Kidney (tissue), 14 donors: ENCODE results near the gene PDE6G. TPM values are rescaled to one million over a fixed set of nuclear protein-coding genes. Genes with fewer than 3 reads are reported as not detected.
A peak's percentile ranks its signal among the peaks of the same experiment; 100 is the strongest.

Experiments used
- DNase-seq, 5 donors: peaks; one replicate each; pipeline ENCODE4 v3.0.0-alpha.2; 2013 to 2020
- FAIRE-seq: peaks from 2 replicates; lab custom pipeline; 2012; peaks lifted over from hg19 to GRCh38; lab: Jason Lieb, UNC
- H3K27ac ChIP-seq, 2 donors: one replicate each; pipeline ENCODE4 v1.7.0; 2013; ENCODE audit warnings: low read depth in 2 of 2, low read length in 2 of 2, inconsistent platforms in 1 of 2
- H3K27me3 ChIP-seq: one replicate; pipeline ENCODE4 v1.7.1; 2013; ENCODE audit warnings: low read length, inconsistent platforms; ENCODE audit not compliant: control insufficient read depth, insufficient read depth
- H3K36me3 ChIP-seq, 3 donors: one replicate each; pipeline versions ENCODE4 v1.7.0 to v1.7.1; 2013; ENCODE audit warnings: low read length in 3 of 3, control low read depth in 1 of 3, inconsistent platforms in 1 of 3; ENCODE audit not compliant: insufficient read depth in 3 of 3, control insufficient read depth in 2 of 3
- H3K4me1 ChIP-seq, 3 donors: one replicate each; pipeline versions ENCODE4 v1.7.0 to v1.7.1; 2013; ENCODE audit warnings: low read length in 3 of 3, inconsistent platforms in 1 of 3, low read depth in 1 of 3; ENCODE audit not compliant: control insufficient read depth in 2 of 3, insufficient read depth in 2 of 3
- H3K4me3 ChIP-seq, 3 donors: one replicate each; pipeline versions ENCODE4 v1.7.0 to v1.8.1; 2013; ENCODE audit warnings: low read length in 3 of 3, control low read depth in 1 of 3, inconsistent platforms in 1 of 3
- H3K9ac ChIP-seq, 3 donors: one replicate each; pipeline versions ENCODE4 v1.7.0 to v1.7.1; 2013; ENCODE audit warnings: low read length in 3 of 3, control low read depth in 1 of 3, inconsistent platforms in 1 of 3
- H3K9me3 ChIP-seq, 3 donors: one replicate each; pipeline versions ENCODE4 v1.7.0 to v1.7.1; 2013; ENCODE audit warnings: low read length in 3 of 3, control low read depth in 1 of 3, inconsistent platforms in 1 of 3; ENCODE audit not compliant: control insufficient read depth in 2 of 3, insufficient read depth in 1 of 3
- intact Hi-C: fragments of 100-400 bp; cut with DNase I; formaldehyde crosslinking; loops from one replicate; pipeline ENCODE4 v1.11.1; 2022
- polyA plus RNA-seq: library from polyadenylated mRNA; stranded (reverse); fragments of 350-450 nt; fragmentation: Illumina TruSeq; extraction: RNeasy Lipid Tissue Mini Kit (QIAGEN cat#74804); gene quantifications from one replicate; pipeline ENCODE4 v1.2.3, GENCODE V29; 2014; ENCODE audit warnings: low read depth, low replicate concordance; ENCODE audit not compliant: insufficient read depth
- total RNA-seq: library from RNA; stranded (reverse); fragmentation: NEBNext Ultra II Directional; extraction: Animal tissue kit (Norgen Biotek cat#: 25700); gene quantifications from one replicate; pipeline ENCODE4 v1.2.1, GENCODE V29; 2021
- TF ChIP-seq, protein P1 (sequence below): IDR thresholded peaks from 3 replicates; pipeline ENCODE4 v1.5.1; 2012; ENCODE audit warnings: mild to moderate bottlenecking, moderate library complexity, borderline replicate concordance; ENCODE audit not compliant: insufficient read depth; ENCODE audit errors: extremely low read depth
- donor health status: control.
- donor health status: control.
- donor health status: control.
- donor health status: control.
- donor health status: control.
- donor health status: DM: yes; HTN: yes; CAD: no.
- donor health status: Normal renal cell carcinoma (clear cell type).

The PDE6G gene
- total and polyA plus RNA-seq, 2 donors from 2014 or later, result 3.2 to 5.4 TPM

DNA sequence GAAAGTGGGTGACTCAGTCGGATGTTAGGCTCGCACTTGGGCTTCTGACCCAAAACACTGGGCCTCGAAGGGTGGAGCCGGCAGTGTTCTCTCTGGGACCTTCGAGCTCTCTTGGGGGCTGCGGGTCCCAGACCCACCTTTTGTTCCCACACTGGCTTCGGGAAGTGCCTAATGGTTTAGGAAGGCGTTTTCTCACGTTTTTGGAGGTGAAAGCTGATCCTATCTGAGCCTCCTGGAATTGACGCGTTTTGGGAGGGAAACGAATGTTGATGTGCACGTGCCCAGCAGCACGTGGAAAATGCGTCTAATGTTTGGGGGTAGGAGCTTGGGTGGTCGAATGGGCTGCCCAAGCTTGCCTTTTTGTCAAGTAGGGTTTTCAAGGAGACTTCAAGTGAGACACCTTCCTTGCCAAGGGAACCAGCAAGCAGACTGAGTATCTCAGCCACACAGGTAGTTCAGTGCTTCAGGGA is 28.1 kb upstream of the PDE6G start:
- H3K4me1 ChIP-seq, result peaks cover 0 to 23% (median 11%) of the 10 kb centered on the region in 3 donors
- no peaks in the 10 kb centered on the region for H3K9me3 ChIP-seq
- intact Hi-C loops, result no loop called here
- H3K9ac ChIP-seq, result peak overlapping the region; percentile 41 to 85 (median 47)
- peak overlapping the region in 1 of 2 donors; percentile 17 for H3K27ac ChIP-seq
- TF ChIP-seq, protein P1, sequence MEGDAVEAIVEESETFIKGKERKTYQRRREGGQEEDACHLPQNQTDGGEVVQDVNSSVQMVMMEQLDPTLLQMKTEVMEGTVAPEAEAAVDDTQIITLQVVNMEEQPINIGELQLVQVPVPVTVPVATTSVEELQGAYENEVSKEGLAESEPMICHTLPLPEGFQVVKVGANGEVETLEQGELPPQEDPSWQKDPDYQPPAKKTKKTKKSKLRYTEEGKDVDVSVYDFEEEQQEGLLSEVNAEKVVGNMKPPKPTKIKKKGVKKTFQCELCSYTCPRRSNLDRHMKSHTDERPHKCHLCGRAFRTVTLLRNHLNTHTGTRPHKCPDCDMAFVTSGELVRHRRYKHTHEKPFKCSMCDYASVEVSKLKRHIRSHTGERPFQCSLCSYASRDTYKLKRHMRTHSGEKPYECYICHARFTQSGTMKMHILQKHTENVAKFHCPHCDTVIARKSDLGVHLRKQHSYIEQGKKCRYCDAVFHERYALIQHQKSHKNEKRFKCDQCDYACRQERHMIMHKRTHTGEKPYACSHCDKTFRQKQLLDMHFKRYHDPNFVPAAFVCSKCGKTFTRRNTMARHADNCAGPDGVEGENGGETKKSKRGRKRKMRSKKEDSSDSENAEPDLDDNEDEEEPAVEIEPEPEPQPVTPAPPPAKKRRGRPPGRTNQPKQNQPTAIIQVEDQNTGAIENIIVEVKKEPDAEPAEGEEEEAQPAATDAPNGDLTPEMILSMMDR, result no peak
- no peak for FAIRE-seq
- H3K27me3 ChIP-seq, result no peaks in the 10 kb centered on the region
- peak overlapping the region; percentile 74 to 95 (median 88) for H3K4me3 ChIP-seq
- no peak for DNase-seq
- peaks cover 0 to 27% (median 16%) of the 10 kb centered on the region in 3 donors for H3K36me3 ChIP-seq

DNA sequence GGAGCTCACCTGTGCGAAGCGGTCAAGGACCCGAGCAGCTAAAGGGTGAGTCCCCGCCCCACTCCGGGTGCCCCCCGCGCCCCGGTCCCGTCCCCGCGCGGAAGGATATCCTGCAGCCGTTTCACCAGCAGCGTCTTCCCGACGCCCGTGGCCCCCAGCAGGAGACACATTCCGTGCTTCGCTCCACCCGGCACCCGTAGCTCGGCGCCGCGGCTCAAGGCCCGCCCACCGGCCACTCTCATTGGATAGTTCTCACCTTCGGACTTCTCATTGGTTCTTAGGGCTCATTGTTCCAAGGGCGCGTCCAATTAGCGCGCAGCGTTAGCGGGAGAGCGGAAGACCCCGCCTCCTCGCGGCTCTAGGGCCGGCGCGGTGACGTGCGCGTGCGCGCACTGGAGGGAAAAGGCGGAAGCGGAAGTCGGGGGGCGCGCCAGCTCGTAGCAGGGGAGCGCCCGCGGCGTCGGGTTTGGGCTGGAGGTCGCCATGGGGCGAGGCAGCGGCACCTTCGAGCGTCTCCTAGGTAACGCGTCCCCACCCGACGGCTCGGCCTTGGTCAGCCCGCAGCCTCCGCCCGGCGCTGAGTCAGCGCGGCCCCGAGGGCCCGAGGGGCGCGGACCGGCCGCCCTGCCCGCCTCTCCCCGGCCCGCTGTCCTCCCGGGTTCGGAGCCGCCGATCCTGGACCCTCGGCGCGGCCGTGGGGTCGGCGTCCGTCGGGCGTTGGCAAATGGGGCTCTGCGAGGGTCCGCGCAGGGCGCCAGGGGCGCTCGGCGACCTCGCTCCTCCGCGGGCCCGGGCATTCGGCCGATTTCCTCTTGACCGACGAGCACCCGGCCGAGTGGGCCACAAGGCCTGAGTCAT is 27.5 kb upstream of the PDE6G start, which contains the start of the genes ARL16 and HGS:
TSS of gene ARL16 (minus strand) at position 214 of the 858 bp plus-strand sequence. CDS start at position 170, 44 bp downstream.
TSS of gene HGS (plus strand) at position 428 of the 858 bp plus-strand sequence. CDS start at position 484, 56 bp downstream.
- Histone ChIP-seq H3K9me3 (no peaks in the 10 kb centered on the region), H3K27ac (peak within 1 kb of the TSS; percentile 77 to 78), H3K36me3 (peaks cover 0 to 20% (median 13%) of the 10 kb centered on the region in 3 donors), H3K4me1 (peaks cover 0 to 23% (median 11%) of the 10 kb centered on the region in 3 donors), H3K4me3 (peak within 1 kb of the TSS; percentile 74 to 95 (median 88)), H3K9ac (peak within 1 kb of the TSS; percentile 55 to 91 (median 80)), H3K27me3 (no peaks in the 10 kb centered on the region)
- peak; percentile 98 to 100 (median 99) for DNase-seq
- TF ChIP-seq, protein P1, result no peak
- intact Hi-C loops, result no loop called here
- FAIRE-seq, result peak; percentile 91

DNA sequence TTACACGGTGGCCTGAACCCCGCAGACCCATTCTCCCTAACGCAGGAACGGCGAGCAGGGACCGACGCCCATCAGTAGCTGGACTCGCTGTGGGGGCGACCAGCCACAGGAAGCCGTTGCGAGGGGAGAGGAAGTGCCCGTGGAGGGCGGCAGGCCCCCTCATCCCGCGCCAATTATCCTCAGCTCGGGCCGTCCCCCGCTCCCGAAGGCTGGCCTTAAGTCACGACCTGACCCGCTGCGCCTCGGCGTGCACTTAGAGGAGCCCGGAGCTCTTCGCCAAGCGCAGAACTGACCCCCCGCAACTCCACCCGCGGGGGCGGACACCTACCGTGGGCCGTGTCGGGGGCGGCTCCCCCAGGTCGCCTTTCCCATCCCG is 26.9 kb upstream of the PDE6G start:
- FAIRE-seq, result no peak
- TF ChIP-seq, protein P1, result no peak
- Histone ChIP-seq H3K9ac (peak overlapping the region; percentile 55 to 91 (median 80)), H3K4me3 (peak overlapping the region; percentile 65 to 95 (median 75)), H3K36me3 (peaks cover 0 to 16% (median 10%) of the 10 kb centered on the region in 3 donors), H3K27ac (peak overlapping the region; percentile 77 to 78), H3K27me3 (no peaks in the 10 kb centered on the region), H3K9me3 (no peaks in the 10 kb centered on the region), H3K4me1 (peaks cover 0 to 23% (median 11%) of the 10 kb centered on the region in 3 donors)
- no peak for DNase-seq
- intact Hi-C loops, result no loop called here
